ENCODE measurements around the gene AGBL4.

- TF ChIP-seq EZH2 (IDR thresholded peaks at IDR 0.05; ENCODE audit: low read length), result no peak
- no peak for TF ChIP-seq CTCF (optimal IDR thresholded peaks at IDR 0.05 in 1 of 3, IDR thresholded peaks at IDR 0.05 in 1 of 3, conservative IDR thresholded peaks at IDR 0.05 in 1 of 3; ENCODE audit: extremely low read depth in 1 of 3, insufficient read depth in 2 of 3, low read length in 3 of 3)
Measured at GRCh38 chr1:49294539-49294938, 729.2 kb downstream of the AGBL4 start.

Measured in keratinocyte (primary cell).